ENCODE measurements around the gene DLX3. TPM values are rescaled to one million over a fixed set of nuclear protein-coding genes. Genes with fewer than 3 reads are reported as not detected.

The DLX3 gene
- polyA plus RNA-seq, 1 of the 3 experiments (the other 2 are of a cell fraction): not detected

DNA sequence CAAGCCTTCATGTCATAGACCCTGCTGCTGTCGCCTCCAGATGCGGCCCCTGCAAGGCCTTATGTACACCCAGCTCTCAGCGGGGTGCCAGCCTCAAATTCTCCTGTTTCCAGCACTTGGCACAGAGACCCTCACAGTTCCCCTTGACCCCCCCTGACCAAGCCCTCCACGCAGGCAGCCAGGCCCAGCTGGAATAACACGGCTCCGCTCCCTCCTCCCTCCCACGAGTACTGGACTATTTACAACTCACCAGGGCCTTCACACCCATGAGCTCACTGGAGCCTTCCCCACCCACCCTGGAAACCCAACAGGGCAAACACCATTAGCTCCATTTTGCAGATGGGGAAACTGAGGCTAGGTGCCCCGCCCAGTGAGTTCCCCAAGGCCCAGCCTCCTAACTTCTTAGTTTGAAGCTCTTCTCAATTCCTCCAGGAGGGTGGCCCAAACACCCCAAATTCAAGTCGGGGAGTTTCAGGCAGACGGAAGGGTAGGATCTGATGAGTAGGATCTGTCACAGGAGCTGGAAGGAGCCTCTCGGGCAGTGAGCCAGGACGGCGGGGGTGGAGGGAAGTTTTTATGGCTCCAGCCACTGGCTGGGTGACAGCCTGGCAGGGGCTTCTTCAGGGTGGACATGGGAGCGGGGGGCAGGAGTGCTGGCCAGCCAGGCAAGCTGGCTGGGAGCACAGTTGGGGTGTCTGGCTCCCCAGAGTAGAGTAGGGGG is 43.5 kb downstream of the DLX3 start:
- no peaks in the 10 kb centered on the region for H3F3A ChIP-seq (replicated peaks; ENCODE audit: insufficient read depth)
- CTCF ChIA-PET: interaction anchor here (0.7 to 55.0 kb wide), 28 partner anchors 11 to 539 kb away, joined by 3 to 1225 read pairs (median 16); partner anchors contain the start of genes DLX3 and DLX4

More for the DNA sequence above, 43.5 kb downstream of the DLX3 start:
- no peak overlapping the region for H3K4me2 ChIP-seq
- TF ChIP-seq EP300 (IDR thresholded peaks at IDR 0.05; ENCODE audit: borderline replicate concordance in 1 of 2, low read depth in 1 of 2, low read length in 1 of 2) (no peak), FOXJ3 (CRISPR knock-in tag; IDR thresholded peaks at IDR 0.05) (no peak), TCF12 (IDR thresholded peaks at IDR 0.05) (no peak), MEF2A (IDR thresholded peaks at IDR 0.05; ENCODE audit: borderline replicate concordance, low read depth) (no peak), SIN3A (IDR thresholded peaks at IDR 0.05; ENCODE audit: borderline replicate concordance, low read depth, low read length) (no peak), YY1 (IDR thresholded peaks at IDR 0.05; ENCODE audit: low read depth) (no peak), FOXM1 (IDR thresholded peaks at IDR 0.05; ENCODE audit: low read depth) (no peak), TEAD4 (IDR thresholded peaks at IDR 0.05; ENCODE audit: borderline replicate concordance, insufficient read depth) (no peak), GATA2 (CRISPR knock-in tag; IDR thresholded peaks at IDR 0.05) (no peak), RAD21 (IDR thresholded peaks at IDR 0.05; ENCODE audit: low read length) (no peak), CHD2 (IDR thresholded peaks at IDR 0.05; ENCODE audit: low read length, partially characterized antibody) (no peak), GABPA (IDR thresholded peaks at IDR 0.05; ENCODE audit: low read depth) (no peak), NFIC (IDR thresholded peaks at IDR 0.05; ENCODE audit: borderline replicate concordance) (no peak), JUND (IDR thresholded peaks at IDR 0.05) (no peak), ELF1 (IDR thresholded peaks at IDR 0.05) (no peak)
- TF ChIP-seq, protein P1, sequence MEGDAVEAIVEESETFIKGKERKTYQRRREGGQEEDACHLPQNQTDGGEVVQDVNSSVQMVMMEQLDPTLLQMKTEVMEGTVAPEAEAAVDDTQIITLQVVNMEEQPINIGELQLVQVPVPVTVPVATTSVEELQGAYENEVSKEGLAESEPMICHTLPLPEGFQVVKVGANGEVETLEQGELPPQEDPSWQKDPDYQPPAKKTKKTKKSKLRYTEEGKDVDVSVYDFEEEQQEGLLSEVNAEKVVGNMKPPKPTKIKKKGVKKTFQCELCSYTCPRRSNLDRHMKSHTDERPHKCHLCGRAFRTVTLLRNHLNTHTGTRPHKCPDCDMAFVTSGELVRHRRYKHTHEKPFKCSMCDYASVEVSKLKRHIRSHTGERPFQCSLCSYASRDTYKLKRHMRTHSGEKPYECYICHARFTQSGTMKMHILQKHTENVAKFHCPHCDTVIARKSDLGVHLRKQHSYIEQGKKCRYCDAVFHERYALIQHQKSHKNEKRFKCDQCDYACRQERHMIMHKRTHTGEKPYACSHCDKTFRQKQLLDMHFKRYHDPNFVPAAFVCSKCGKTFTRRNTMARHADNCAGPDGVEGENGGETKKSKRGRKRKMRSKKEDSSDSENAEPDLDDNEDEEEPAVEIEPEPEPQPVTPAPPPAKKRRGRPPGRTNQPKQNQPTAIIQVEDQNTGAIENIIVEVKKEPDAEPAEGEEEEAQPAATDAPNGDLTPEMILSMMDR (IDR thresholded peaks at IDR 0.05): no peak
- TF ChIP-seq, protein P2, sequence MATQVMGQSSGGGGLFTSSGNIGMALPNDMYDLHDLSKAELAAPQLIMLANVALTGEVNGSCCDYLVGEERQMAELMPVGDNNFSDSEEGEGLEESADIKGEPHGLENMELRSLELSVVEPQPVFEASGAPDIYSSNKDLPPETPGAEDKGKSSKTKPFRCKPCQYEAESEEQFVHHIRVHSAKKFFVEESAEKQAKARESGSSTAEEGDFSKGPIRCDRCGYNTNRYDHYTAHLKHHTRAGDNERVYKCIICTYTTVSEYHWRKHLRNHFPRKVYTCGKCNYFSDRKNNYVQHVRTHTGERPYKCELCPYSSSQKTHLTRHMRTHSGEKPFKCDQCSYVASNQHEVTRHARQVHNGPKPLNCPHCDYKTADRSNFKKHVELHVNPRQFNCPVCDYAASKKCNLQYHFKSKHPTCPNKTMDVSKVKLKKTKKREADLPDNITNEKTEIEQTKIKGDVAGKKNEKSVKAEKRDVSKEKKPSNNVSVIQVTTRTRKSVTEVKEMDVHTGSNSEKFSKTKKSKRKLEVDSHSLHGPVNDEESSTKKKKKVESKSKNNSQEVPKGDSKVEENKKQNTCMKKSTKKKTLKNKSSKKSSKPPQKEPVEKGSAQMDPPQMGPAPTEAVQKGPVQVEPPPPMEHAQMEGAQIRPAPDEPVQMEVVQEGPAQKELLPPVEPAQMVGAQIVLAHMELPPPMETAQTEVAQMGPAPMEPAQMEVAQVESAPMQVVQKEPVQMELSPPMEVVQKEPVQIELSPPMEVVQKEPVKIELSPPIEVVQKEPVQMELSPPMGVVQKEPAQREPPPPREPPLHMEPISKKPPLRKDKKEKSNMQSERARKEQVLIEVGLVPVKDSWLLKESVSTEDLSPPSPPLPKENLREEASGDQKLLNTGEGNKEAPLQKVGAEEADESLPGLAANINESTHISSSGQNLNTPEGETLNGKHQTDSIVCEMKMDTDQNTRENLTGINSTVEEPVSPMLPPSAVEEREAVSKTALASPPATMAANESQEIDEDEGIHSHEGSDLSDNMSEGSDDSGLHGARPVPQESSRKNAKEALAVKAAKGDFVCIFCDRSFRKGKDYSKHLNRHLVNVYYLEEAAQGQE (IDR thresholded peaks at IDR 0.05; ENCODE audit: low read depth, low read length): no peak
- TF ChIP-seq, protein P3, sequence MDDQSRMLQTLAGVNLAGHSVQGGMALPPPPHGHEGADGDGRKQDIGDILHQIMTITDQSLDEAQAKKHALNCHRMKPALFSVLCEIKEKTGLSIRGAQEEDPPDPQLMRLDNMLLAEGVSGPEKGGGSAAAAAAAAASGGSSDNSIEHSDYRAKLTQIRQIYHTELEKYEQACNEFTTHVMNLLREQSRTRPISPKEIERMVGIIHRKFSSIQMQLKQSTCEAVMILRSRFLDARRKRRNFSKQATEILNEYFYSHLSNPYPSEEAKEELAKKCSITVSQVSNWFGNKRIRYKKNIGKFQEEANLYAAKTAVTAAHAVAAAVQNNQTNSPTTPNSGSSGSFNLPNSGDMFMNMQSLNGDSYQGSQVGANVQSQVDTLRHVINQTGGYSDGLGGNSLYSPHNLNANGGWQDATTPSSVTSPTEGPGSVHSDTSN (IDR thresholded peaks at IDR 0.05): no peak
- TF ChIP-seq, protein P4, sequence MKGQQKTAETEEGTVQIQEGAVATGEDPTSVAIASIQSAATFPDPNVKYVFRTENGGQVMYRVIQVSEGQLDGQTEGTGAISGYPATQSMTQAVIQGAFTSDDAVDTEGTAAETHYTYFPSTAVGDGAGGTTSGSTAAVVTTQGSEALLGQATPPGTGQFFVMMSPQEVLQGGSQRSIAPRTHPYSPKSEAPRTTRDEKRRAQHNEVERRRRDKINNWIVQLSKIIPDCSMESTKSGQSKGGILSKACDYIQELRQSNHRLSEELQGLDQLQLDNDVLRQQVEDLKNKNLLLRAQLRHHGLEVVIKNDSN (IDR thresholded peaks at IDR 0.05; ENCODE audit: borderline replicate concordance, low read depth): no peak
- H4K20me1 ChIP-seq (ENCODE audit: insufficient read depth): peaks cover 6% of the 10 kb centered on the region; the same call in 1 of the 2 replicates
- H3K9ac ChIP-seq: no peak overlapping the region
- no peaks in the 10 kb centered on the region for H3K36me3 ChIP-seq (replicated peaks in 1 of 2; ENCODE audit: control insufficient read depth in 1 of 2, insufficient read depth in 2 of 2, low read length in 1 of 2)
- H3K9me3 ChIP-seq: no peaks in the 10 kb centered on the region
- H2AFZ ChIP-seq (ENCODE audit: low read depth): no peak overlapping the region
- WGBS (ENCODE audit: low lambda C conversion rate): 24% methylated on average over 12 of the region's 14 CpGs
- H3K4me1 ChIP-seq (ENCODE audit: control insufficient read depth in 1 of 2, insufficient read depth in 2 of 2, low read depth in 1 of 2, low read length in 1 of 2): no peaks in the 10 kb centered on the region
- POLR2A ChIA-PET: no interaction called here
- no peaks in the 10 kb centered on the region for H3K79me2 ChIP-seq (ENCODE audit: insufficient read depth)
- H3K9me2 ChIP-seq: no peaks in the 10 kb centered on the region
- H3K27ac ChIP-seq (ENCODE audit: low read depth in 2 of 2, low read length in 1 of 2): no peak overlapping the region
- H3K4me3 ChIP-seq (ENCODE audit: low read depth in 2 of 2, low read length in 1 of 2): no peak overlapping the region
- peaks cover 80% of the 10 kb centered on the region for H3K27me3 ChIP-seq (ENCODE audit: insufficient read depth)
- DNase-seq: peak; percentile 36
